Measurements from ENCODE around the gene DDX10. TPM values are rescaled to one million over a fixed set of nuclear protein-coding genes. Genes with fewer than 3 reads are reported as not detected.
A peak's percentile ranks its signal among the peaks of the same experiment; 100 is the strongest.
"Not testable (repeated sequence)": the region's sequence is repeated elsewhere in the genome, so short reads cannot be mapped to it uniquely, and the experiment has no call there.

DDX10 gene
- total and polyA plus RNA-seq, 9 of the 15 experiments (the other 6 are each of a cell fraction or from before 2014, with no cell fraction given), result 33.9 to 94.6 (median 50.7) TPM

GRCh38 chr11:108740132-108740531 is 75.3 kb downstream of the DDX10 start:
- H4K20me1 ChIP-seq (replicated peaks; ENCODE audit: control insufficient read depth, insufficient read depth, low read length); H3K9ac ChIP-seq (ENCODE audit: insufficient read depth in 1 of 2, low read depth in 2 of 2, low read length in 2 of 2); H3K4me1 ChIP-seq (replicated peaks in 1 of 2; ENCODE audit: control insufficient read depth in 2 of 2, insufficient read depth in 2 of 2, low read length in 2 of 2); in situ Hi-C loops (cut with MboI); intact Hi-C loops (cut with micrococcal nuclease); H3K9me3 ChIP-seq (replicated peaks; ENCODE audit: control insufficient read depth, insufficient read depth, low read depth, low read length); ATAC-seq; H3K27me3 ChIP-seq (ENCODE audit: control insufficient read depth in 2 of 2, insufficient read depth in 2 of 2, low read length in 2 of 2); H2AFZ ChIP-seq (ENCODE audit: low read depth, low read length); POLR2A ChIA-PET; BruUV-seq (replicated peaks); H3K4me2 ChIP-seq (ENCODE audit: insufficient read depth, low read length); H3K9me1 ChIP-seq (ENCODE audit: control insufficient read depth, insufficient read depth, low read length); H3K27ac ChIP-seq (ENCODE audit: extremely low read depth, low read depth, low read length); FAIRE-seq; CTCF ChIA-PET (ENCODE audit: low intra/inter-chr PET ratio); H3K4me3 ChIP-seq; DNase-seq (ENCODE audit: extremely low read depth in 1 of 4, low spot score in 3 of 4): not testable (repeated sequence)
- 100% methylated on average over 2 of the region's 2 CpGs for WGBS (ENCODE audit: insufficient coverage, low coverage, missing lambda C conversion rate)
- Histone ChIP-seq H3K36me3 (ENCODE audit: control insufficient read depth, insufficient read depth, low read length) (peaks cover 11% of the 10 kb centered on the region; the same call in 2 of the 3 replicates), H3K79me2 (ENCODE audit: control insufficient read depth, insufficient read depth, low read length) (peaks cover 62% of the 10 kb centered on the region)
- peak; percentile 33 for TF ChIP-seq RBM25 (IDR thresholded peaks at IDR 0.05; ENCODE audit: low read depth, low read length, severe bottlenecking)
- TF ChIP-seq BCOR (IDR thresholded peaks at IDR 0.05), result 0 out of 2 replicates have a peak, but pooled peaks have one; percentile 13
- TF ChIP-seq ZNF146 (CRISPR knock-in tag; IDR thresholded peaks at IDR 0.05; ENCODE audit: unreplicated experiment), result peak; percentile 75

GRCh38 chr11:108743851-108744250 is 79.0 kb downstream of the DDX10 start:
- DNase-seq (ENCODE audit: extremely low read depth in 1 of 4, low spot score in 3 of 4) (no peak), FAIRE-seq (no peak), ATAC-seq (no peak)
- H3K27me3 ChIP-seq (ENCODE audit: control insufficient read depth in 2 of 2, insufficient read depth in 2 of 2, low read length in 2 of 2), result no peaks in the 10 kb centered on the region
- POLR2A ChIA-PET, result no interaction called here
- no TSS peak for BruUV-seq (replicated peaks)
- CTCF ChIA-PET (ENCODE audit: low intra/inter-chr PET ratio), result no interaction called here
- in situ Hi-C loops (cut with MboI), result no loop called here
- WGBS (ENCODE audit: insufficient coverage, low coverage, missing lambda C conversion rate), result 89% methylated on average over 3 of the region's 3 CpGs
- peaks cover 2% of the 10 kb centered on the region; the same call in 1 of the 2 replicates for H3K9me3 ChIP-seq (replicated peaks; ENCODE audit: control insufficient read depth, insufficient read depth, low read depth, low read length)
- peaks cover 2% of the 10 kb centered on the region; the same call in 2 of the 3 replicates for H3K36me3 ChIP-seq (ENCODE audit: control insufficient read depth, insufficient read depth, low read length)
- H3K4me2 ChIP-seq (ENCODE audit: insufficient read depth, low read length), result no peak overlapping the region
- no peak overlapping the region for H3K9ac ChIP-seq (ENCODE audit: insufficient read depth in 1 of 2, low read depth in 2 of 2, low read length in 2 of 2)
- H3K4me3 ChIP-seq, result no peak overlapping the region
- H4K20me1 ChIP-seq (replicated peaks; ENCODE audit: control insufficient read depth, insufficient read depth, low read length), result no peaks in the 10 kb centered on the region
- peaks cover 39% of the 10 kb centered on the region for H3K79me2 ChIP-seq (ENCODE audit: control insufficient read depth, insufficient read depth, low read length)
- no peaks in the 10 kb centered on the region for H3K4me1 ChIP-seq (replicated peaks in 1 of 2; ENCODE audit: control insufficient read depth in 2 of 2, insufficient read depth in 2 of 2, low read length in 2 of 2)
- no peak overlapping the region for H3K27ac ChIP-seq (ENCODE audit: extremely low read depth, low read depth, low read length)
- no peaks in the 10 kb centered on the region for H3K9me1 ChIP-seq (ENCODE audit: control insufficient read depth, insufficient read depth, low read length)
- intact Hi-C loops (cut with micrococcal nuclease), result no loop called here
- no peak overlapping the region for H2AFZ ChIP-seq (ENCODE audit: low read depth, low read length)
- TF ChIP-seq ZC3H8 (IDR thresholded peaks at IDR 0.05) (no peak), SIN3A (IDR thresholded peaks at IDR 0.05; ENCODE audit: borderline replicate concordance in 2 of 2, control insufficient read depth in 1 of 2, low read depth in 2 of 2, low read length in 2 of 2) (no peak), FOS (IDR thresholded peaks at IDR 0.05; ENCODE audit: extremely low read depth, insufficient read length) (no peak), HMBOX1 (IDR thresholded peaks at IDR 0.05) (no peak), BRCA1 (IDR thresholded peaks at IDR 0.05) (no peak), BRCA1 (CRISPR knock-in tag; IDR thresholded peaks at IDR 0.05) (no peak), ZBTB17 (CRISPR knock-in tag; IDR thresholded peaks at IDR 0.05) (no peak), COPS2 (conservative IDR thresholded peaks at IDR 0.05) (no peak), MTA1 (IDR thresholded peaks at IDR 0.05; ENCODE audit: borderline replicate concordance) (no peak), ZNF184 (CRISPR knock-in tag; IDR thresholded peaks at IDR 0.05) (no peak), MEF2D (tag; conservative IDR thresholded peaks at IDR 0.05; ENCODE audit: low read depth) (no peak), PBX2 (CRISPR knock-in tag; IDR thresholded peaks at IDR 0.05; ENCODE audit: low read depth) (no peak), PBX2 (tag; conservative IDR thresholded peaks at IDR 0.05; ENCODE audit: low read depth) (no peak)
